Measurements from ENCODE around the gene RRAGC.

- TF ChIP-seq CTCF (IDR thresholded peaks at IDR 0.05): no peak
- TF ChIP-seq POLR2A (IDR thresholded peaks at IDR 0.05): no peak
- TF ChIP-seq POLR2AphosphoS5 (IDR thresholded peaks at IDR 0.05): no peak
Observed at GRCh38 chr1:38872401-38873026, 12.9 kb upstream of the RRAGC start.

Data from suprapubic skin (tissue), 4 donors.